Mammary epithelial cell (primary cell): ENCODE data around the gene UGT8.

ENCODE experiments used
- EZH2 ChIP-seq: IDR thresholded peaks from 2 replicates; pipeline ENCODE4 v1.6.1; 2012; ENCODE audit warnings: low read length, inconsistent platforms, borderline replicate concordance
- TF ChIP-seq, protein P1 (sequence below), 2 donors: IDR thresholded peaks in 1 of 2; conservative IDR thresholded peaks in 1 of 2; 2 replicates each; pipeline ENCODE4 v1.5.1; 2011 to 2012; ENCODE audit warnings: inconsistent platforms in 2 of 2, low read length in 2 of 2, mild to moderate bottlenecking in 2 of 2, control low read depth in 1 of 2, low read depth in 1 of 2; ENCODE audit not compliant: insufficient read depth in 1 of 2; ENCODE audit errors: extremely low read depth in 1 of 2

DNA sequence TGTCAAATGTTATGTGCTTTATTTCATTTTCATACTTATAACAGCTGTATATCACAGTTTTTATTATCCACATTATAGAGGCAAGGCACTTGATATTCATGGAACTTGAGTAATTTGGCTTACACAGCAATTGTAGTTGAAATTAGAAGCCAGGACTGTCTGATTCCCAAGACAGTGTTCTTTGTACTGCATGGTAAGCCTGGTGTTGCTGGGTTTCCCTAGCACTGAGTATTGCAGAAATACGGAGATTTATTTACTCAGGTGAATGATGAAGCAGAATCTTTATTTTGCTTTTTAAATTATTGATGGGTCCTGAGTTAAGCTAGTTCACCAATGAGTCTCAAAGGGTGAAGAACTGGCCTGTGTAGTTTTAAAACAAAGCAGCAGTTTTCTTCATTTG is 70.0 kb downstream of the UGT8 start:
- TF ChIP-seq, protein P1, sequence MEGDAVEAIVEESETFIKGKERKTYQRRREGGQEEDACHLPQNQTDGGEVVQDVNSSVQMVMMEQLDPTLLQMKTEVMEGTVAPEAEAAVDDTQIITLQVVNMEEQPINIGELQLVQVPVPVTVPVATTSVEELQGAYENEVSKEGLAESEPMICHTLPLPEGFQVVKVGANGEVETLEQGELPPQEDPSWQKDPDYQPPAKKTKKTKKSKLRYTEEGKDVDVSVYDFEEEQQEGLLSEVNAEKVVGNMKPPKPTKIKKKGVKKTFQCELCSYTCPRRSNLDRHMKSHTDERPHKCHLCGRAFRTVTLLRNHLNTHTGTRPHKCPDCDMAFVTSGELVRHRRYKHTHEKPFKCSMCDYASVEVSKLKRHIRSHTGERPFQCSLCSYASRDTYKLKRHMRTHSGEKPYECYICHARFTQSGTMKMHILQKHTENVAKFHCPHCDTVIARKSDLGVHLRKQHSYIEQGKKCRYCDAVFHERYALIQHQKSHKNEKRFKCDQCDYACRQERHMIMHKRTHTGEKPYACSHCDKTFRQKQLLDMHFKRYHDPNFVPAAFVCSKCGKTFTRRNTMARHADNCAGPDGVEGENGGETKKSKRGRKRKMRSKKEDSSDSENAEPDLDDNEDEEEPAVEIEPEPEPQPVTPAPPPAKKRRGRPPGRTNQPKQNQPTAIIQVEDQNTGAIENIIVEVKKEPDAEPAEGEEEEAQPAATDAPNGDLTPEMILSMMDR (conservative IDR thresholded peaks at IDR 0.05 in 1 of 2, IDR thresholded peaks at IDR 0.05 in 1 of 2; ENCODE audit: extremely low read depth in 1 of 2, insufficient read depth in 1 of 2, low read depth in 1 of 2, low read length in 2 of 2) = no peak
- TF ChIP-seq EZH2 = no peak
